TTC549 (cell line): Measurements from ENCODE around the gene USP49.
"Not testable (repeated sequence)": the region's sequence is repeated elsewhere in the genome, so short reads cannot be mapped to it uniquely, and the experiment has no call there.

ENCODE experiments used
- FAIRE-seq: peaks from 2 replicates; lab custom pipeline; 2012; peaks lifted over from hg19 to GRCh38; lab: Jason Lieb, UNC

Gene USP49

DNA sequence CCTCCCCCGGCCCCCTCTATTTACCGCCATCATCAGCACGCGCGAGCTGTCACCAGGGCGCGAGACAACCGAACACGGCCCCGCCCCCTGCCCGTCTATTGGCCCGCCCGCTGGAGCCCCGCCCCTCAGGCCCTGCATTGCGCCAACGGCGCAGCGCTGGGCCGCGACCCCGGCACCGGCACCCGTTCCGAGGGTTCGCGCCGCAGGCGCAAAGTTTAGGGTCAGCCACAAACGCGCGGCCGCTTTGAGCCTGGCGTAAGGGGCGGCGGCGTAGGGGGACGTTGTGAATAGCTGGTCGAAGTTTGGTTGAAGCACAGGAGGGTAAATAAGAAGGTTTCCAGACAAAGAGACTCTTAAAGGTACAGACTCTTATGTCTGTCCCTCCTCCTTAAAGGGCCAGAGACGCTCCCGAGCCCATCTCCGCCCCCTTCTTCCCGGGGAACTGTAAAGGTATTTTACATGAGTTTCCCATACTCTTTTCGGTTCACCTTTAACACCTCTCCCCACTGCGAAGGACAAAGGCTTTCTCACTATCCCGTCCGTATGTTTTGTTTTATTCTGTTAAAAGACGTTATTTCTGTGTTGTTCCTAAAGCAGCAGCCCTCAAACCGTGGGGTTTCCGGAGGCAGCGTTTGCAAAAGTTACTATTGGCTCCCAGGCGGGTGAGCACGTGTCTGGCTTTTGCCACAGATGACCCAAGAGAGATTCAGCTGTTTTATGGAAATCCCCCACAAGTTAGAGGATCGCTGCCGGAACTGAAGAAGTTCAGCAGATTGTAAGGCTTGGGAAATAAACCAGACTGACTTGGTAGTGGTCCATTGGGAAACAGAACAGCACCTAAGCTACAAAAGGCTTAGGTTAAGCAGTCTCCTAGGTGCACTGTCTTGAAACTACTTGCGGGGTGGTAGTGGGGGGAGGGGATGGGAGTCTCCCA, at the start of gene USP49:
Gene USP49, minus strand, starts transcription at position 76 of the 934 bp plus-strand sequence. CDS start 88,392 bp downstream, outside the sequence.
- FAIRE-seq: no peak

DNA sequence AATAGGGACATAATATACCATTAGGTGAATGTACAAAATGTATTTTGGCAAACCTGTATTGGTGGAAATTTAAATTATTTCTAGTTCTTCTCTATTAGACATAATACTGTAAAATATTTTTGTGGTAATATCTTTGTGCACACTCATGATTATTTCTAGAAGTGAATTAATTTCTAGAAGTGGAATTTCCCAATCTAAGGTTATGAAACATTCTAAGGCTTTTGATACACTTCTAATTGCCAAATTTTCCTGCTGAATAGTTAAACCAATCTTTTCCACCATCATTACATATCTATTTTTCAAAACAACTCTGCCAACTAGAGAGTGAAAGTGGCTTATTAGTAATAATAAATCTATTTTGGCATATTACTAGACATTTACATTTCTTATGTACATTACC, 48.3 kb upstream of the USP49 start:
- FAIRE-seq: no peak

DNA sequence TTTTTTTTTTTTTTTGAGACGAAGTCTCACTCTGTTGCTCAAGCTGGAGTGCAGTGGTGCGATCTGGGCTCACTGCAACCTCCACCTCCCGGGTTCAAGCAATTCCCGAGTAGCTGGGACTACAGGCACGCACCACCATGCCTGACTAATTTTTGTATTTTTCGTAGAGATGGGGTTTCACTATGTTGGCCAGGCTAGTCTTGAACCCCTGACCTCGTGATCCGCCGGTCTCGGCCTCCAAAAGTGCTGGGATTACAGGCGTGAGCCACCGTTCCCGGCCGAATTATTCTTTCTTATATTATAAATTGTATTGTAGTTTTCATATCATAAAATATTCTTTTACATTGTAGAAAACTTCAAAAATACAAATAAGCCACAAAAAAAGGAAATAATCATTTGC, 47.7 kb upstream of the USP49 start:
- not testable (repeated sequence) for FAIRE-seq

DNA sequence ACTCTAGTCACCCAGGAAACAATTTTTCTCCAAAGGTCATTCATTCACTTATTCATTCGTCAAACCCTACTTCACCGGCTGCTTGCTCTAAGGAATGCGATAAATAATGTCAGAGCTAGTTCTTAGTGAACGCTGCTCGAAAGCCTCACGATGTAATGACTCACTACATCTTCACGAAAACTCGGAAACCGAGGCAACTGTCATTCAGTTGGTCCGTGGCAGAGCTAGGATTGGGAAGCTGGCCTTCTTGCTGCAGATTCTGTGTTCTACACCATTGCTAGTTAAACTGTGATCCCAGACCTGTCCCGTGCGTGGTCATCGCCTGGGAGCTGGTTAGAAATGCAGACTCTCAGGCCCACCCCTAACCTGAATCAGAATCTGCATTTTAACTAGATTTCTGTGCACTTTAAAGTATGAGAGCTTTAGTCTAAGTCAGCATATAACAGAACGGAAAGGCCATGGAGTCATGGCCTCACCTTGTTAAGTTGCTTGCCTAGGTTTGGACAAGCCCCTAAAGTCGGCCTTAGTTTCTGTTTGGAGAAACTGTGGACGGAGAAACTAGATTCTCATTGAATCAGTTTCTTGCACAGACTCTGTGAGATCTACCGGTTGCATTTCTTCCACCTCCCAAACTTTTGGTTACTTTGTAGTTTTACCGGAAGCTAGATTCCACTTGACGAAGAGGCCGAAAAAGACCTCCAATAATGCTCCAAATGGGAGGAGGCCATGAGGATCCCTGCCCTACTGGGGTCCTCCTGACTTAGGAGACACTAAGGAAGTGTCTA, 47.1 kb upstream of the USP49 start:
- no peak for FAIRE-seq

DNA sequence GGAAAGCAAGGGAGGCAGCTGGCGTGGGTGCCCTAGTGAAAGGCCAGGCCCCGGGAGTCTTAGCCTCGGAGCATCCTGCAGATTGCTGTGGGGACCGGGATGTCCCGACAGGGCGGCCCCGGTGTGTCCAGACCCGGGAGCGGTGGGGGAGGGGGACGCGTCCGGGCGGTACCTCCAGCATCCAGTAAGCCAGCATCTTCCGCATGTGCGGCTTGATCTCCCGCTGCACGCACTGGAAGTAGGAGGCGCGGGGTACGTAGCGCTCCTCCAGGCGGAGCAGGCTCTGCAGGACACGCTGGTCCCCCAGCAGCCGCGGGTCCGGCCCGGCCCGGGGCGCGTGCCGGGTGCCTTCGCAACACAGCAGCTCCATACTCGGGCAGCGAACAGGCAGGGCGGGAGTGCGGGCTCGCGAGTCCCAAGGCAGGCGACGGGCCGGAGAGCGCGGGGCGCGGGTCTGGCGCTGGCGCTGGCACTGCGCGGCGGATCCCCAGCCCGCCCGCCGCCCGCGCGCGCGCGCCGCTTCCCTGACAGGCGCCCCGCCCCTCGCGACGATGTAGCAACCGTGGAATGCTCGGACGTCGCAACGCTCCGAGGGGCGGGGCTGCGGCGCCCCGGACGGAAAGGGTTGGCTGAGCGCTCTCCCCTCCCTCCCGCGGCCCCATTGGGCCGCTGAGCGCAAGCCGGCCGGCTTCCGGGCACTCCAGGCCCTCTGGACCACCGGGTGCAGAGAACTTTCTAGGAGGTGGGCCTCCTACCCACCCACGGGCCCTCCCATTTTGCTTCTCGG, 46.3 kb upstream of the USP49 start, which contains the start of gene CCND3:
Gene CCND3, minus strand, starts transcription at position 529 of the 787 bp plus-strand sequence. Its CDS starts 159 bp downstream, at position 370.
- no peak for FAIRE-seq

GRCh38 chr6:41940759-41941279, 45.6 kb upstream of the USP49 start:
- no peak for FAIRE-seq

DNA sequence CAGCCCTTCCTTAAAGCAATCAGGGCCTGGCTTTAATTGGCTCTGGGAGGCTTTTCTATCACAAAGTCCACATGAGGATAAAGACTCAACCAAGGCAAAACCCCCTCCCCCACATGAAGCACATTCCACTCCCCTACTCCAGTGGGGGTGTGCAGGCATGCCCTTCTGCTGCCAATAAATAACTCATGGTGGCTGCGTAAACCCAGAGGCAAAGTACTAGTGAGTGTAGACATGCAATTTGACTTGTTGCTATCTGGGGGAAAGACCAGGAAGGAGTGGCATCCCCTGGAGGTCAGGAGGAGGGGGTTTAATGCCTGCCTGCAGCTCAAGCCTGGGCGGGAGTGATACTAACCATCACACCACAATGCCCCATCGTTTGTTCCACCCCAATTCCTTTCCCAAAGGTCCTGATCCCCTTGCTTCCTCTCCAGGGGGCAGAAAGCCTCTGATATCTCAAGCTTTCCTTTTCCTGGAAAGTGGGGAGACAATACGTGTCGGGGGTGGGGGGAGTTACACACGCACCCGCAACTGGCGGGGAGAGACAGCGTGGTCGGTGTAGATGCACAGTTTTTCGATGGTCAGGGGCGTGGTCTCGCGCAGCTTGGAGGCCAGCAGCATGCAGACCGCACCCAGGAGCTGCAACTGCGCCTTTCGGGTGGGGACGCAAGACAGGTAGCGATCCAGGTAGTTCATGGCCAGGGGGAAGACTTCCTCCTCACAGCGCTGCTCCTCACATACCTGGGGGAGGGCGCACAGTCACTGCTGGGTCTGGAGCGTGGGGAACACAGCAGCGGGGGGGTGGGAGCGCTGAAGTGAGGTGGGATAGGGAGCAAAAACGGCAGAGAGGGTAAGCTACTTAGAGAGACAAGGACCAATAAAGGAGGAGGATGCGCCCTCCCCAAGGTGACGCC, 44.9 kb upstream of the USP49 start:
- FAIRE-seq: no peak

DNA sequence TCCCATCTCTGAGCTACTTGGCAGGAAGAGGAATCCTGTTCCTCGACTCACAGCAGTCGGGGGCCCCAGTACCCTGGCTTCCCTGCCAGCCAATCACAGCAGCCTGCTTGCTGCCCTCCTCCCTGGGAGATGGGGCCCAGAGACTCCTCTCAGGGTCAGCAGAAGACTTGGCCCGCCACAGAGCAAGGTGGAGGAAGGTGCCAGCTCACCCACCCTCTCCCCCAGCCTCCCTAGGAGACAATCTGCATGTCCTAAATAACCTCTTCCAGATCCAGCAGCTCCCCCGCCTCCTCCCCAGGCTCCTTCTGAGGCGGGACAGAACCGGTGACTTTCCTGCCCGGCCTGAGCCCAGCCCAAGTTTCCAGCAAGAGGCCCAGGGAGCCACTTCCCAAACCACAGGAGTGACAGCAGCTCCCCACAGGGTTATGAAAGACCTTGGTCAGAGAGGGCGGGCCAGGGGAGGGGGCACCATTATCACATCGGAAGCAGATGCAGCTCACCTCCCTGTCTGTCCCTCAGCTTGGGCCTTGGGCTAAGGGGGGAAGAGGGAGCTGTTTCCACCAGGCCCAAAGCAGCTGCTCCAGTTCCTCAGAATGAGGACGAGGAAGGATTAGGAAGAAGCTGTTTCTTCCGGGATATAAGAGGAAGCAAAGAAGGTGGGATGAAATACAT, 44.1 kb upstream of the USP49 start:
- FAIRE-seq: no peak

DNA sequence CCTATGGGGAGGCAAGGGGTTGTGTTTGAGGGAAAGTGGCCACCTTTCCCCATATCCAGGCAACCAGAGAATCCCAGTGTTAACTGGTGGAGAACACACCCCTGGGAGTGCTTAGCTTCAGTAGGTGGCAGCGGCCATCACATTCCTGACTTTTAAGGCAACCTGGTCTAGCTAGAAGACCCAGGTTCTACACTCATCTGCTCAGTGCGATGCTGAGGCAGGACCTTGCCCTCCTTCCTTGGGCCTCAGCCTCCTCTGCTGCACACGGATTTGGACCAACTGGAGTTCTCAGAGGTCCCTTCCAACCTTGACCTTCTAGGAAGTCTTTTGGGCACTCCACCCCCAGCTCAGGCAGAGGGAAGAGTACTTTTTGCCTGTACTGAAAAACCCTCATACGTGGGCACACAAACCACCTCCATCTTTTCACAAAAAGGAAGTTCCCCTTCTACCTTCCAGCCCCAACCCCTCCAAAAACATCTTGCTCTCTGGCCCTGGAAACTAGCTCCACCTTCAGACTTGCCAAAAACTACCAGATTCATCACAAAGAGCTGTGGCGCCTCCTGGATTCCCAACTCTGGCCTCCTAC, 43.5 kb upstream of the USP49 start:
- no peak for FAIRE-seq

- no peak for FAIRE-seq
These were observed 42.8 kb upstream of the USP49 start for GRCh38 chr6:41937861-41938574.

GRCh38 chr6:41937472-41937860, 42.3 kb upstream of the USP49 start:
- FAIRE-seq: no peak

GRCh38 chr6:41936073-41936837, 41.1 kb upstream of the USP49 start:
- no peak for FAIRE-seq

DNA sequence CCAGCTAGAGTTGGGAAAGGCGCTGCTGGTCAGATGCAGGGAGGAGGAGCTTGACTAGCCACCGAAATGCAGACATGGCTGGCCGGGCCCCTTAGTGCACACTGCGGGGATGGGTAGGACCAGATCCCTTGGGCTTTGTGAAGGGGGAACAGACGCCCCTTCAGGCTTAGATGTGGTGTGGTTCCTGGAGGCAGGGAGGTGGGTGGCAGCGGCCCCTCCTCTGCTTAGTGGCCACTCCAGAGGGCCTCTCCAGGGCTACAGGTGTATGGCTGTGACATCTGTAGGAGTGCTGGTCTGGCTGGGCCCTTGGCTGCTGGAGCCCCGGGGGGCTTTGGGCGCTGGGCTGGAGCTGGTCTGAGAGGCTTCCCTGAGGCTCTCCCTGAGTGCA, 40.5 kb upstream of the USP49 start:
- no peak for FAIRE-seq

DNA sequence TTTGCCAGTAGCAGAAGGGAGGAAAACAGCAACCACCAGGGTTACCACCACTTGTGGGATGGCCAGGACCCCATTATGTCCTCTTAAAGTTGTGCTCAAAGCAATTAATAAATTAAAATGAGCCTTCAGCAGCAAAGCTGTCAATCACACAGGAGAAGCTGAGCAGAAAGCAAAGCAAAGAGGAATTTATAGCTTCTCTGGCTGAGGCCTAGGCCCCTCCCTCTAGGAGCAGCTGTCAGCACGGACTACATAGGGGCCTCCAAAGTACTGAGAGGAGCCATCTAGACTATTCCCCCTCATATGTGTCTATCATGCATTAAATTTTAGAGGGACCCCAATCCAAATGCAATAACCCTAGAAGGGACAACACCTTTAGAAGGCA, 40.0 kb upstream of the USP49 start:
- FAIRE-seq: no peak

GRCh38 chr6:41934278-41935192, 39.4 kb upstream of the USP49 start:
- FAIRE-seq: no peak

DNA sequence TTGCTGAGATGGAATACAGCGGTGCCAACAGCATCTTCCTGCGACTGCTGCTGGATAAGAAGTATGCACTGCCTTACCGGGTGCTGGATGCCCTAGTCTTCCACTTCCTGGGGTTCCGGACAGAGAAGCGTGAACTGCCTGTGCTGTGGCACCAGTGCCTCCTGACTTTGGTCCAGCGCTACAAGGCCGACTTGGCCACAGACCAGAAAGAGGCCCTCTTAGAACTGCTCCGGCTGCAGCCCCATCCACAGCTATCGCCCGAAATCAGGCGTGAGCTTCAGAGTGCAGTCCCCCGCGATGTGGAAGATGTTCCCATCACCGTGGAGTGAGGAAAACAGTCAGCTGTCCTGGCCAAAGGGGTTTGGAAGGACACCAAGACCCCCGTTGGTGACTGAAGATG, 37.2 kb upstream of the USP49 start:
- FAIRE-seq: no peak

DNA sequence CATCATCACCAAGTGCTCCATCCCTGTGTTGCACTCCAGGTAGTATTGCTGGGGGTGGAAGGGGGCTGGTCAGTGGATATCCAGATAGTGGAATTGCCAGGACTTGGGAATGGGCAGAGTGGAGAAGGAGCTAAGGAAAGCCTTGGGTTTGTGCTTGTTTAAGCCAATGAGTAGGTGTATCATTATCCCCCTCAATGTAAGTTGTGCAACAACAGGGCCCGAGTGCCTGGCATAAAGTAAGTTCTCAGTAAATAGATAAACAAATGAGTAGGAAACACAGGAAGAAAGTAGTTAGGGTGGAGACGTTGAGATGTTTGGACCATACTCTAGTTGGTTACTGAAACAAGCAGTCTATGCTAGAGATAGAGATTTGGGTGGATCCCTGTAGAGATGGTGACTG, 36.6 kb upstream of the USP49 start:
- no peak for FAIRE-seq

- FAIRE-seq: no peak
These were observed 34.7 kb upstream of the USP49 start for GRCh38 chr6:41929924-41930323.
